ENCODE data around the gene YWHAQ. TPM values are rescaled to one million over a fixed set of nuclear protein-coding genes. Genes with fewer than 3 reads are reported as not detected.

Gene YWHAQ
- total RNA-seq, 4 donors from 2014 or later: 76.9 to 155 (median 114) TPM

DNA sequence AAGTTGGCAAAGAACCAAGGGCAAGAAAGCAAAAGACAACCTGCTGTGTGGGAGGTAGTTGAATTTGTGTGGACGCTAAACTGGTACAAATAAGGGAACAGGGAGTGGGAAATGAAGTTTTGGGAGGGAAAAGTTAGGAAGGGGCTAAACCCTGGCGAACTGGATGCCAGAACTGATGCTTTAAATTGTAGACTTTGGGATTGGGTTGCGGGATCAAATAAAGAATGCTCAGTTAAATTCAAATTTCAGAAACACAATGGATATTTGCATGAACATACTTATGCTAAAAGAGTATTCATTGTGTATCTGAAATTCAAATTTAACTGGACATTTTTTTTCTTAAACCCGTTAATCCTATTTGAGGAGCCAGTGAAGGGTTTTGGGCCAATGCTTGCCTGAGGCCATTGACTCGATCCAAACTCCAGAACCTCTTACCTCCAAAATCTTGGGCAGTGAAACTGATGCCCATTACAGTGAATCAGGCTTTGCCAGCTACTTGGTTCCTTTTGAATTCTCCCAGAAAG, 44.2 kb upstream of the YWHAQ start:
- Histone ChIP-seq H3K36me3 (no peaks in the 10 kb centered on the region), H3K27me3 (no peaks in the 10 kb centered on the region), H3K27ac (no peak overlapping the region), H3K4me1 (no peaks in the 10 kb centered on the region), H3K9me3 (no peaks in the 10 kb centered on the region), H3K4me3 (no peak overlapping the region)
- TF ChIP-seq, protein P1, sequence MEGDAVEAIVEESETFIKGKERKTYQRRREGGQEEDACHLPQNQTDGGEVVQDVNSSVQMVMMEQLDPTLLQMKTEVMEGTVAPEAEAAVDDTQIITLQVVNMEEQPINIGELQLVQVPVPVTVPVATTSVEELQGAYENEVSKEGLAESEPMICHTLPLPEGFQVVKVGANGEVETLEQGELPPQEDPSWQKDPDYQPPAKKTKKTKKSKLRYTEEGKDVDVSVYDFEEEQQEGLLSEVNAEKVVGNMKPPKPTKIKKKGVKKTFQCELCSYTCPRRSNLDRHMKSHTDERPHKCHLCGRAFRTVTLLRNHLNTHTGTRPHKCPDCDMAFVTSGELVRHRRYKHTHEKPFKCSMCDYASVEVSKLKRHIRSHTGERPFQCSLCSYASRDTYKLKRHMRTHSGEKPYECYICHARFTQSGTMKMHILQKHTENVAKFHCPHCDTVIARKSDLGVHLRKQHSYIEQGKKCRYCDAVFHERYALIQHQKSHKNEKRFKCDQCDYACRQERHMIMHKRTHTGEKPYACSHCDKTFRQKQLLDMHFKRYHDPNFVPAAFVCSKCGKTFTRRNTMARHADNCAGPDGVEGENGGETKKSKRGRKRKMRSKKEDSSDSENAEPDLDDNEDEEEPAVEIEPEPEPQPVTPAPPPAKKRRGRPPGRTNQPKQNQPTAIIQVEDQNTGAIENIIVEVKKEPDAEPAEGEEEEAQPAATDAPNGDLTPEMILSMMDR (IDR thresholded peaks at IDR 0.05): no peak
- DNase-seq: no peak

DNA sequence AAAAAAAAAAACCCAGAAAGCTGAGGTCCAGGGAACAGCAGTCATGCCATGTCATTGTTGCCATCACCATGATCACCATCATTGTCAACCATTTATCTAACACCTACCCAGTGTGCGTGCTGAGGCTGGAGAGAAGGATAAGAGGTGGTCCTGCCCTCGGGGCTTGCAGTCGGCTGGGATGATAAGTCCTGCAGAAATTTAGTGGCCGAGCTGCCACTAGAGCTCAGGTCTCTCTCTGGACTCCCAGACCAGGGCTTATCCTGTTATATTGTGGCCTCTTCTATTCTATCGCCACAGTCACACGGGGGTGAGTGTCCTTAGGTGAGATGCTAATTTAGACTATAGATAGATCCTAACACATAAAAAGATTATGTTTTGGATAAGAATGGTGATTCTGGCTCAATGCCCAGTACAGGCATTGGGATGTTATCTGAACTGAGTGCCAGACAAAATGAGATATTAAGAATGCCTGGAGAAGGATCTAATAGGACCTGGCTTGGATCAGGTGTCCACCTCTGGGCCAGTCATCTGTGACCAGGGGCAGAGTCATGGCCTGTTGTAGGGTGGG, 43.2 kb upstream of the YWHAQ start:
- TF ChIP-seq, protein P1 (IDR thresholded peaks at IDR 0.05): no peak
- TF ChIP-seq POLR2A (IDR thresholded peaks at IDR 0.05): no peak
- Histone ChIP-seq H3K36me3 (no peaks in the 10 kb centered on the region), H3K9me3 (no peaks in the 10 kb centered on the region), H3K4me3 (no peak overlapping the region), H3K27ac (no peak overlapping the region), H3K4me1 (no peaks in the 10 kb centered on the region), H3K27me3 (no peaks in the 10 kb centered on the region)
- DNase-seq: no peak

DNA sequence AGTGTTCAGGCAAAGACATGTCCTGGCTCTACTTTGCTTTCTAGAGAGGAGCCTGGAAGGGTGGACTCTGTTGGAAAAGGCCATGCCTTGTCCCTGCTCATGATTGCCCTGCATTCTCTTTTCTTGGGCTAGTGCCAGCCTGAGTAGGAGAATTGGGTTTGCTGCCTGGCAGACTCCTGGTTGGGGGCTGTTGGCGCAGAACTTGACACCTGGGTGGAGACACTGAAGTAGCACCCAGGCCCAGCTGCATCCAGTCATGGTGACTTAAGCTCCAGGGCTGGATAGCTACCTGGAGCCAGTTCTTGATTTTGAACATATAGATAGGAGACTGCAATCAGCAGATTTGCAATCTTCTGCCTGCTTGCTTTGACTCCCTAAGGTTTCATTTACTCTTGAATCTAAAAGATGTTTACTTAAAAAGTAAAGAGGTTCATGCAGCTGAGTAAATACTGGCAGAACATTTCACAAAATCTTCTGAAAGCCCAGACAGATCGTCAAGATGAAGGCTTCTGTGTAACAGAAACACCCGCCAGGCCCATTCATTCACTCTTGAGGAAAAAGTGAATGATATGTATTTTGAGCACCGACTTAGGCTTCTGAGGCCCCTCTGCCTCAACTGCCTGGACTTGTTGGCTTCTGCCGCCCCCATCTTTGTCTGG, 38.0 kb upstream of the YWHAQ start:
- H3K27me3 ChIP-seq: no peaks in the 10 kb centered on the region
- H3K9me3 ChIP-seq: no peaks in the 10 kb centered on the region
- no peak overlapping the region for H3K27ac ChIP-seq
- H3K36me3 ChIP-seq: no peaks in the 10 kb centered on the region
- H3K4me3 ChIP-seq: no peak overlapping the region
- no peaks in the 10 kb centered on the region for H3K4me1 ChIP-seq
- no peak for DNase-seq
- TF ChIP-seq POLR2A (IDR thresholded peaks at IDR 0.05): no peak
- TF ChIP-seq, protein P1 (IDR thresholded peaks at IDR 0.05): no peak

DNA sequence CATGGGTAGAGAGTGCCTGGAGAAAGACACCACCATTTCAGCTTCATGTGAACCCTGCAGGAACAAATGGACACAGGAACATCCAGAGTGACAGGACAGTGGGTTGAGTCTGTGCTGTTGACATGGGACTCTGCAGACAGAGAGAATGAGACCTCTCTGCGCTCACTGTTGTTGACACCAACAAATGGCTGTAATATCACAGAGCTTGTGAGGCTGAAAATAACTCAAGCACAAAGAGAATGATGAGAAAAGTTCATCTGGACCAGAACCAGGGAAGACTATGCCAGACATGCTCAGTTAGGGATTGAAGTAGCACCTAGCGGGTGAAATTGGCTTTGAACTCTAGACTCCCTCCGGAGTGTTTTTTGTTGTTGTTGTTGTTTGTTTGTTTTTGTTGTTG, 37.0 kb upstream of the YWHAQ start:
- H3K36me3 ChIP-seq: no peaks in the 10 kb centered on the region
- no peaks in the 10 kb centered on the region for H3K4me1 ChIP-seq
- no peak overlapping the region for H3K4me3 ChIP-seq
- no peak overlapping the region for H3K27ac ChIP-seq
- H3K9me3 ChIP-seq: no peaks in the 10 kb centered on the region
- DNase-seq: no peak
- no peaks in the 10 kb centered on the region for H3K27me3 ChIP-seq
- TF ChIP-seq, protein P1 (IDR thresholded peaks at IDR 0.05): no peak
- no peak for TF ChIP-seq POLR2A (IDR thresholded peaks at IDR 0.05)

DNA sequence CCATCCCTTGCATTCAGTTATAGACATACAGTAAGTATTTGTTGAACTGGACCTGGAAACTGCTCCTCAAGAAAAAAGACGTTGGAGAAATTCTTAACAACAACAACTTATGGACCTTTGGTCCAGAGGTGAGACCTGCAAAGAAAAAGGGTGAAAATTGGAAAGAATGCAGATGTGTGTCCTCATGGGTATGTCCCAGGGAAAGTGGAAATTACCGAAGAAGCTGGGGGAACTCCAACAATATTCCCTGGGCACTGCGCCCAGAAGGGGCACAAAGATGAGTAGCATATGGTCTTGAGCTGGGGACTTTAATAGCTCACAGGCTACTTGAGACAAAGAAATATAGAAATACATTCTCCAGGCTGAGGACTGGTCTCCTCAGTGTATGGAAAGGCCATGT, 35.5 kb upstream of the YWHAQ start:
- H3K27ac ChIP-seq: no peak overlapping the region
- no peak for DNase-seq
- no peak overlapping the region for H3K4me3 ChIP-seq
- TF ChIP-seq, protein P1 (IDR thresholded peaks at IDR 0.05): no peak
- no peak for TF ChIP-seq POLR2A (IDR thresholded peaks at IDR 0.05)
- no peaks in the 10 kb centered on the region for H3K9me3 ChIP-seq
- no peaks in the 10 kb centered on the region for H3K27me3 ChIP-seq
- H3K4me1 ChIP-seq: no peaks in the 10 kb centered on the region
- no peaks in the 10 kb centered on the region for H3K36me3 ChIP-seq

Data from Peyer's patch (tissue), 4 donors.